ENCODE results near the gene PLSCR4.
"Not testable (repeated sequence)": the region's sequence is repeated elsewhere in the genome, so short reads cannot be mapped to it uniquely, and the experiment has no call there.

The PLSCR4 gene

GRCh38 chr3:146250449-146251382 is at the start of gene PLSCR4:
Gene PLSCR4 (minus strand): TSS chr3:146251105. CDS start chr3:146222071, 29,034 bp downstream.
- no peak for DNase-seq

GRCh38 chr3:146293401-146293800 is 42.5 kb upstream of the PLSCR4 start:
- not testable (repeated sequence) for DNase-seq

- no peak for DNase-seq
These were observed 33.0 kb upstream of the PLSCR4 start for GRCh38 chr3:146283781-146284445.

- no peak for DNase-seq
These were observed 30.0 kb upstream of the PLSCR4 start for GRCh38 chr3:146280864-146281263.

GRCh38 chr3:146279951-146280350 is 29.0 kb upstream of the PLSCR4 start:
- no peak for DNase-seq

- no peak for DNase-seq
These were observed 28.1 kb upstream of the PLSCR4 start for GRCh38 chr3:146279013-146279412.

- DNase-seq = no peak
These were observed 27.2 kb upstream of the PLSCR4 start for GRCh38 chr3:146277953-146278631.

GRCh38 chr3:146275476-146275875 is 24.6 kb upstream of the PLSCR4 start:
- DNase-seq = no peak

- DNase-seq = no peak
These were observed 23.9 kb upstream of the PLSCR4 start for GRCh38 chr3:146274833-146275232.

GRCh38 chr3:146273721-146274407 is 23.0 kb upstream of the PLSCR4 start:
- no peak for DNase-seq

GRCh38 chr3:146271180-146271579 is 20.3 kb upstream of the PLSCR4 start:
- no peak for DNase-seq

GRCh38 chr3:146269271-146269670 is 18.4 kb upstream of the PLSCR4 start:
- no peak for DNase-seq

- no peak for DNase-seq
These were observed 17.8 kb upstream of the PLSCR4 start for GRCh38 chr3:146268535-146269219.

- no peak for DNase-seq
These were observed 14.8 kb upstream of the PLSCR4 start for GRCh38 chr3:146265720-146266119.

- DNase-seq = no peak
These were observed 11.6 kb upstream of the PLSCR4 start for GRCh38 chr3:146262371-146263110.

GRCh38 chr3:146259880-146260589 is 9.1 kb upstream of the PLSCR4 start:
- DNase-seq = no peak

- no peak for DNase-seq
These were observed 6.1 kb upstream of the PLSCR4 start for GRCh38 chr3:146256851-146257486.

- DNase-seq = not testable (repeated sequence)
These were observed 1.5 kb upstream of the PLSCR4 start for GRCh38 chr3:146252445-146252844.

- DNase-seq = no peak
These were observed 984 bp downstream of the PLSCR4 start for GRCh38 chr3:146249921-146250320.

- no peak for DNase-seq
These were observed 3.0 kb downstream of the PLSCR4 start for GRCh38 chr3:146247911-146248310.

Measured in activated CD4-positive, CD25-positive, alpha-beta regulatory T cell treated with anti-CD3 and anti-CD28 coated beads, Interleukin-2, amount 50 U/mL, for 72 hours (primary cell).